Colonic mucosa (tissue), 4 donors: ENCODE measurements around the gene THADA. TPM values are rescaled to one million over a fixed set of nuclear protein-coding genes. Genes with fewer than 3 reads are reported as not detected.

ENCODE experiments used
- DNase-seq: peaks from one replicate; pipeline ENCODE4 v3.0.0-alpha.2; 2020
- H3K27ac ChIP-seq: fragments of 200-600 bp; one replicate; pipeline ENCODE4 v1.8.0; 2021
- H3K27me3 ChIP-seq: fragments of 200-600 bp; one replicate; pipeline ENCODE4 v1.8.0; 2021
- H3K36me3 ChIP-seq: fragments of 200-600 bp; one replicate; pipeline ENCODE4 v1.8.0; 2021
- H3K4me1 ChIP-seq: fragments of 200-600 bp; one replicate; pipeline ENCODE4 v1.8.0; 2021; ENCODE audit warnings: mild to moderate bottlenecking
- H3K4me3 ChIP-seq: fragments of 200-600 bp; one replicate; pipeline ENCODE4 v1.8.0; 2021
- H3K9ac ChIP-seq, 2 donors: one replicate each; pipeline ENCODE4 v1.7.0; 2013; ENCODE audit warnings: control low read depth in 2 of 2, low read depth in 2 of 2, low read length in 2 of 2
- H3K9me3 ChIP-seq: fragments of 200-600 bp; one replicate; pipeline ENCODE4 v1.8.0; 2021
- CTCF ChIP-seq: fragments of 200-600 bp; IDR thresholded peaks from one replicate; pipeline ENCODE4 v1.8.0; 2022; ENCODE audit warnings: antibody characterized with exemption, mild to moderate bottlenecking
- intact Hi-C: fragments of 100-400 bp; cut with DNase I; formaldehyde crosslinking; loops from one replicate; pipeline ENCODE4 v1.14.1; 2022
- total RNA-seq, 2 donors: library from RNA; stranded (reverse); fragmentation: NEBNext Ultra II Directional in 1 of 2; extraction: Animal tissue kit (Norgen Biotek cat#: 25700) in 1 of 2; gene quantifications; one replicate each; pipeline ENCODE4 v1.2.1, GENCODE V29; 2021
- donor health status: healthy.
- donor health status: DM: no; HTN: no; CAD: no.
- donor health status: DM: no; HTN: no; CAD: no.

Gene THADA
- total RNA-seq, 2 donors from 2014 or later = 14.6 to 31.4 TPM

- no peak for TF ChIP-seq CTCF
- no peaks in the 10 kb centered on the region for H3K9me3 ChIP-seq
- H3K36me3 ChIP-seq = no peaks in the 10 kb centered on the region
- no peak for DNase-seq
- H3K27me3 ChIP-seq = no peaks in the 10 kb centered on the region
- no peak overlapping the region for H3K27ac ChIP-seq
- intact Hi-C loops = no loop called here
- H3K9ac ChIP-seq = no peak overlapping the region
- H3K4me3 ChIP-seq = no peak overlapping the region
- H3K4me1 ChIP-seq = no peaks in the 10 kb centered on the region
Observed at GRCh38 chr2:43414586-43415135, 181.2 kb downstream of the THADA start.

GRCh38 chr2:43414033-43414432 lies 181.8 kb downstream of the THADA start:
- DNase-seq = no peak
- Histone ChIP-seq H3K4me1 (no peaks in the 10 kb centered on the region), H3K9ac (no peak overlapping the region), H3K9me3 (no peaks in the 10 kb centered on the region), H3K27ac (no peak overlapping the region), H3K36me3 (no peaks in the 10 kb centered on the region), H3K4me3 (no peak overlapping the region), H3K27me3 (no peaks in the 10 kb centered on the region)
- intact Hi-C loops = no loop called here
- no peak for TF ChIP-seq CTCF

DNA sequence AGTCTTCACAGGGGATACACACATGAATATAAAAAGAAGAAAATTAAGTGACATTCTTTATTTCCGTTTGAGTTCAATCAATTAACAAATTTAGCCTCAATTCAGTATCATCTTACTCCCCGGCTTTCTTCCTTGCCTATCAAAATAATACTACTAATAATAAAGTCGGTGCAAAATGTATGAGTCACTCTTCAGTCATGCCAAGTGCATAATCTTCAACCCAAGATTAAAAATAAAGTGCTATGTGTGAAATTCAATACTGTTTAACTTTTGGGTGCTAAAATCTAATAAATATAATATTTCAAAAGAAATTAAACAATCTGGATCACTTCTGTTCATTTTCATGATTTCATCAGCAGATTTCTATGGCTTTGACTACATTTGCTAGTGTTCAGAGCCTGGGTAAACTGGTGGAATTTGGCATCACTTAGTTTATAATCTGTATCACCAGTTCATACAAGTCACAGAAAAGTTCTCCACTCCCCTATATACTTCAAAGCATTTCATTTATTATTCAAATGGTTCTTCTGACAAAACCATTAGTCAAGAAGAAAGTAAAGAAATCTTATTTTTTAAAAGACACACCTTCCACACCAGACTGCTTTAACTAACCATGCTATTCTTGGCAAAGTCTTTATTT lies 183.6 kb downstream of the THADA start:
- Histone ChIP-seq H3K4me3 (no peak overlapping the region), H3K27ac (no peak overlapping the region), H3K4me1 (no peaks in the 10 kb centered on the region), H3K27me3 (no peaks in the 10 kb centered on the region), H3K9me3 (no peaks in the 10 kb centered on the region), H3K36me3 (no peaks in the 10 kb centered on the region), H3K9ac (no peak overlapping the region)
- no peak for TF ChIP-seq CTCF
- no peak for DNase-seq
- intact Hi-C loops = no loop called here

DNA sequence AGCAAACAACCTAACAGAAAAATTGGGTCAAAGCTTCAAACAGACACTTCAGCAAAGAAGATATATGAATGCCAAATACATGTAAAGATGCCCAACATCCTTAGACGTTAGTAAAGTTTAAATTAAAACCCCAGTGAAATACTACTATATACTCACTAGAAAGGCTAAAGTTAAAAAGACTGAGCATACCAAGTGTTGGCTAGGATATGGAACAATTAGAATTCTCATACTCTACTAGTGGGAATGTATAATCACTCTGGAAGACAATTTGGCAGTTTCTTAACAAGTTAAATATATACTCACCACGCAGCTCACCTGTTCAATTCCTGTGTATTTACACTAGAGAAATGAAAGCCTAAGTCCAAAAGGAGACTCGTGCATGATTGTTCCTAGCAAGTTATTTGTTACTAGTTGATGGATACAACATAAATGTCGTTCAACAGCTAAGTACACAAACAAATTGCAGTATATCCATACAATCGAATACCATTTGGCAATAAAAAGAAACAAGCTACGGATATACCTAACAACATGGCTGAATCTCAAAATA lies 185.7 kb downstream of the THADA start:
- no peak for TF ChIP-seq CTCF
- intact Hi-C loops = no loop called here
- no peak for DNase-seq
- no peak overlapping the region for H3K27ac ChIP-seq
- H3K27me3 ChIP-seq = no peaks in the 10 kb centered on the region
- H3K9me3 ChIP-seq = no peaks in the 10 kb centered on the region
- H3K4me3 ChIP-seq = no peak overlapping the region
- H3K36me3 ChIP-seq = no peaks in the 10 kb centered on the region
- no peak overlapping the region for H3K9ac ChIP-seq
- no peaks in the 10 kb centered on the region for H3K4me1 ChIP-seq

GRCh38 chr2:43408407-43409160 lies 187.3 kb downstream of the THADA start:
- no peak for TF ChIP-seq CTCF
- H3K9ac ChIP-seq = no peak overlapping the region
- H3K4me1 ChIP-seq = no peaks in the 10 kb centered on the region
- H3K9me3 ChIP-seq = no peaks in the 10 kb centered on the region
- H3K36me3 ChIP-seq = no peaks in the 10 kb centered on the region
- no peak overlapping the region for H3K4me3 ChIP-seq
- DNase-seq = no peak
- no peak overlapping the region for H3K27ac ChIP-seq
- H3K27me3 ChIP-seq = no peaks in the 10 kb centered on the region
- intact Hi-C loops = no loop called here
